Posterior cingulate gyrus (tissue), 11 donors: Measurements from ENCODE around the gene ARHGAP20.

Experiments
- DNase-seq, 10 donors: peaks; one replicate each; pipeline versions ENCODE4 v3.0.0 to v3.0.0-alpha.2; 2020 to 2021; ENCODE audit warnings: mixed read lengths in 3 of 10
- intact Hi-C: fragments of 100-400 bp; cut with DNase I; formaldehyde crosslinking; loops from one replicate; pipeline ENCODE4 v1.15.1; 2023

The ARHGAP20 gene

GRCh38 chr11:110711776-110712658 lies at the start of gene ARHGAP20:
ARHGAP20 (minus strand) TSS chr11:110712437; CDS start chr11:110712231, 206 bp downstream.
- DNase-seq = peak; percentile 40 to 94 (median 62)
- intact Hi-C loops = no loop called here

GRCh38 chr11:110761991-110762390 lies 49.8 kb upstream of the ARHGAP20 start:
- no peak for DNase-seq
- intact Hi-C loops = no loop called here

- intact Hi-C loops = no loop called here
- DNase-seq = no peak
These were observed 48.9 kb upstream of the ARHGAP20 start for GRCh38 chr11:110761131-110761530.

GRCh38 chr11:110759972-110760381 lies 47.7 kb upstream of the ARHGAP20 start:
- DNase-seq = no peak

GRCh38 chr11:110757962-110758755 lies 45.9 kb upstream of the ARHGAP20 start:
- intact Hi-C loops = no loop called here
- no peak for DNase-seq

More at GRCh38 chr11:110759972-110760381, 47.7 kb upstream of the ARHGAP20 start:
- intact Hi-C loops = no loop called here

- DNase-seq = no peak
- intact Hi-C loops = no loop called here
These were observed 44.8 kb upstream of the ARHGAP20 start for GRCh38 chr11:110757066-110757465.

GRCh38 chr11:110755941-110756340 lies 43.7 kb upstream of the ARHGAP20 start:
- DNase-seq = no peak
- intact Hi-C loops = no loop called here

- DNase-seq = no peak
- intact Hi-C loops = no loop called here
These were observed 40.7 kb upstream of the ARHGAP20 start for GRCh38 chr11:110752890-110753289.

- no peak for DNase-seq
- intact Hi-C loops = no loop called here
These were observed 37.9 kb upstream of the ARHGAP20 start for GRCh38 chr11:110750100-110750499.

GRCh38 chr11:110747531-110747930 lies 35.3 kb upstream of the ARHGAP20 start:
- no peak for DNase-seq
- intact Hi-C loops = no loop called here

GRCh38 chr11:110738641-110739040 lies 26.4 kb upstream of the ARHGAP20 start:
- DNase-seq = peak in 1 of 10 donors; percentile 52
- intact Hi-C loops = no loop called here

- intact Hi-C loops = no loop called here
- DNase-seq = no peak
These were observed 25.4 kb upstream of the ARHGAP20 start for GRCh38 chr11:110737593-110737992.

- intact Hi-C loops = no loop called here
- no peak for DNase-seq
These were observed 23.9 kb upstream of the ARHGAP20 start for GRCh38 chr11:110736171-110736553.

- DNase-seq = no peak
- intact Hi-C loops = no loop called here
These were observed 23.4 kb upstream of the ARHGAP20 start for GRCh38 chr11:110735455-110736170.

- no peak for DNase-seq
- intact Hi-C loops = no loop called here
These were observed 22.6 kb upstream of the ARHGAP20 start for GRCh38 chr11:110734790-110735189.

- DNase-seq = no peak
- intact Hi-C loops = no loop called here
These were observed 18.5 kb upstream of the ARHGAP20 start for GRCh38 chr11:110730773-110731172.

GRCh38 chr11:110728883-110729282 lies 16.6 kb upstream of the ARHGAP20 start:
- intact Hi-C loops = no loop called here
- DNase-seq = no peak

- intact Hi-C loops = no loop called here
- no peak for DNase-seq
These were observed 16.2 kb upstream of the ARHGAP20 start for GRCh38 chr11:110728476-110728875.

- DNase-seq = no peak
- intact Hi-C loops = no loop called here
These were observed 12.1 kb upstream of the ARHGAP20 start for GRCh38 chr11:110724358-110724757.

GRCh38 chr11:110720431-110721275 lies 8.4 kb upstream of the ARHGAP20 start:
- no peak for DNase-seq
- intact Hi-C loops = no loop called here
